Aorta (tissue), 5 donors: Measurements from ENCODE around the gene HAX1. TPM values are rescaled to one million over a fixed set of nuclear protein-coding genes. Genes with fewer than 3 reads are reported as not detected.
"Not testable (repeated sequence)": the region's sequence is repeated elsewhere in the genome, so short reads cannot be mapped to it uniquely, and the experiment has no call there.

ENCODE experiments used
- ATAC-seq: fragments of 200-7000 bp; cut with Tn5 transposase; one replicate; pipeline ENCODE4 v1.9.1; 2022; ENCODE audit warnings: moderate library complexity; ENCODE audit not compliant: low FRiP score
- DNase-seq, 2 donors: peaks; one replicate each; pipeline ENCODE4 v3.0.0-alpha.2; 2020
- H3K27ac ChIP-seq, 2 donors: one replicate each; pipeline ENCODE4 v1.5.1; 2013; ENCODE audit warnings: low read length in 2 of 2, mild to moderate bottlenecking in 2 of 2, moderate library complexity in 2 of 2, control low read depth in 1 of 2, inconsistent platforms in 1 of 2, low read depth in 1 of 2
- H3K27me3 ChIP-seq, 2 donors: one replicate each; pipeline ENCODE4 v1.6.1; 2013; ENCODE audit warnings: control low read depth in 1 of 2, low read length in 1 of 2, mild to moderate bottlenecking in 1 of 2, moderate library complexity in 1 of 2; ENCODE audit not compliant: insufficient read depth in 2 of 2, control insufficient read depth in 1 of 2
- H3K36me3 ChIP-seq, 2 donors: one replicate each; pipeline ENCODE4 v1.6.1; 2013; ENCODE audit warnings: control low read depth in 1 of 2, low read length in 1 of 2, mild to moderate bottlenecking in 1 of 2; ENCODE audit not compliant: insufficient read depth in 2 of 2, control insufficient read depth in 1 of 2
- H3K4me1 ChIP-seq, 2 donors: one replicate each; pipeline ENCODE4 v1.6.1; 2013; ENCODE audit warnings: low read length in 2 of 2, control low read depth in 1 of 2, mild to moderate bottlenecking in 1 of 2, moderate library complexity in 1 of 2; ENCODE audit not compliant: insufficient read depth in 2 of 2, control insufficient read depth in 1 of 2
- H3K4me3 ChIP-seq, 2 donors: one replicate each; pipeline ENCODE4 v1.5.1; 2013; ENCODE audit warnings: low read length in 2 of 2, control low read depth in 1 of 2, mild to moderate bottlenecking in 1 of 2
- H3K9me3 ChIP-seq: one replicate; pipeline ENCODE4 v1.6.1; 2013; ENCODE audit warnings: mild to moderate bottlenecking, low read length; ENCODE audit not compliant: control insufficient read depth
- WGBS, 2 donors: extraction: QIAGEN DNeasy Blood & Tissue Kit; methylation state at CpG; one replicate each; pipeline ENCODE4 v1.1.7; 2013; 5-methylcytosine and 5-hydroxymethylcytosine counted together
- intact Hi-C, 2 donors: fragments of 100-400 bp; cut with DNase I; formaldehyde crosslinking; loops; one replicate each; pipeline versions ENCODE4 v1.14.2 to v1.15.0; 2022
- polyA plus RNA-seq, 2 donors: library from polyadenylated mRNA; stranded (reverse); fragments of 200-250 nt; gene quantifications; one replicate each; pipeline ENCODE4 v1.2.3, GENCODE V29; 2013
- total RNA-seq, 2 donors: library from RNA; stranded (reverse); fragmentation: NEBNext Ultra II Directional; extraction: Animal tissue kit (Norgen Biotek cat#: 25700); gene quantifications; one replicate each; pipeline ENCODE4 v1.2.1, GENCODE V29; 2021
- donor health status: healthy with polysubstance abuse.
- donor health status: Bipolar disorder and iron deficiency.
- donor health status: DM: no; HTN: no; CAD: no.
- donor health status: DM: no; HTN: no; CAD: no.
- donor health status: DM: yes; HTN: yes; CAD: no.

HAX1 gene
- total and polyA plus RNA-seq, 4 donors: 52.2 to 98.6 (median 63.9) TPM

DNA sequence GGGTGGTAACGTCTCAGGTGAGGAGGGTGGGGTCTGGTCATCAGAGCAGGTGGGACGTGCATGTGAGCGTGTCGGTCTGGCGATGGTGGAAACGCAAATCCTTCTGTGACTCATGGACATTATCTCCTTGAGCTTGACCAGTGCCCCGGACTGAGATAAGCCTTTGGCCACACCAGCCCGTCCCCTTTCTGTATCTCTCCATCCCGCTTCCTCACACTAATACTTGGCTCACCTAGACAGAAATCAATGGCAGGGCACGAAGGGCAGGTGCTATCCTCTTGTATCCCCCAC is 40.6 kb downstream of the HAX1 start:
- H3K9me3 ChIP-seq: no peaks in the 10 kb centered on the region
- H3K4me1 ChIP-seq: no peaks in the 10 kb centered on the region
- DNase-seq (no peak), ATAC-seq (no peak)
- H3K4me3 ChIP-seq: no peak overlapping the region
- WGBS, 2 donors: 83 to 85% methylated on average over 10 of the region's 10 CpGs
- H3K27ac ChIP-seq: no peak overlapping the region
- H3K36me3 ChIP-seq: no peaks in the 10 kb centered on the region
- intact Hi-C loops: no loop called here
- no peaks in the 10 kb centered on the region for H3K27me3 ChIP-seq

DNA sequence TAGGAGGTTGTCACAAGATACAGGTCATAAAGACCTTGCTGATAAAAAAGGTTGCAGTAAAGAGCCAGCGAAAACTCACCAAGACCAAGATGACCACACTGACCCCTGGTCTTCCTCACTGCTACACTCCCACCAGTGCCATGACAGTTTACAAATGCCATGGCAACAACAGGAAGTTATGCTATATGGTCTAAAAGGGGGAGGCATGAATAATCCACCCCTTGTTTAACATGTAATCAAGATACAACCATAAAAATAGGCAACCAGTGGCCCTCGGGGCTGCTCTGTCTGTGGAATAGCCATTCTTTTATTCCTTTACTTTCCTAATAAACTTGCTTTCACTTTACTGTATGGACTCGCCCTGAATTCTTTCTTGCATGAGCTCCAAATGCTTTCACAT is 41.8 kb downstream of the HAX1 start:
- 79 to 86% methylated on average over 3 of the region's 3 CpGs for WGBS, 2 donors
- intact Hi-C loops: not testable (repeated sequence)

DNA sequence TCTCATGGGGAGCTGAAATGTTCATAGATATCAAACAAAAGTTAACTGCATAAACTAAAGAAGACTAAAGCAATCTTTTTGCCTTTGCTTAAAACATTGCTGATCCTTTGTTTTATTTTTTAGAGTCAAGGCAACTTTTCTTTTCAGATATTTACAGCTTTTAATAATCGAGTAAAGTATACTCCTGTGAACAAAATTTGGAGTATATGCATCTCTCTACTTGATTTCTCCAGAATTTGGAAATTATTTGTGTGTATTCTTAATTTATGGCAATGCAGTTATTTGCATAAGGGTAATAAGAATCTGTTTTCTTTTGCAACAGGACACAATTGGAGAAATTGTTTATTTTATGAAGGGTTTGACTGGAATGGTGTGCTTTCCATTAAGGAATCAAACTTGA is 44.3 kb downstream of the HAX1 start:
- H3K27me3 ChIP-seq: no peaks in the 10 kb centered on the region
- no peak overlapping the region for H3K4me3 ChIP-seq
- H3K4me1 ChIP-seq: no peaks in the 10 kb centered on the region
- DNase-seq (no peak), ATAC-seq (no peak)
- 85 to 93% methylated on average over 1 of the region's 1 CpG for WGBS, 2 donors
- intact Hi-C loops: no loop called here
- no peak overlapping the region for H3K27ac ChIP-seq
- no peaks in the 10 kb centered on the region for H3K9me3 ChIP-seq
- H3K36me3 ChIP-seq: no peaks in the 10 kb centered on the region

More for the DNA sequence above, 41.8 kb downstream of the HAX1 start:
- not testable (repeated sequence) for H3K4me3 ChIP-seq, H3K27me3 ChIP-seq, H3K27ac ChIP-seq, H3K4me1 ChIP-seq, H3K36me3 ChIP-seq, H3K9me3 ChIP-seq, ATAC-seq, DNase-seq

DNA sequence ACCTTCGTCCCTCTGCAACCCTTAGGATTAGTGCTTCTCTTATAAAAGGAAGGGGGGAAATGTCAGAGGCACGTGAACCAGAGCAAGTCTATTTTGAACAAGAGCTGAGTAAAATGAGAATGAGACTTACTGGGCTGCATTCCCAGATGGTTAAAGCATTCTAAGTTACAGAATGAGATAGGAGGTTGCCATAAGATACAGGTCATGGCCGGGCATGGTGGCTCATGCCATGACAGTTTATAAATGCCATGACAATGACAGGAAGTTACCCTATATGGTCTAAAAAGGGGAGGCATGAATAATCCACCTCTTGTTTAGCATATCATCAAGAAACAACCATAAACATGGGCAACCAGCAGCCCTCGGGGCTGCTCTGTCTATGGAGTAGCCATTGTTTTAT is 46.0 kb downstream of the HAX1 start:
- Histone ChIP-seq H3K4me3 (no peak overlapping the region), H3K27me3 (no peaks in the 10 kb centered on the region), H3K27ac (no peak overlapping the region), H3K9me3 (no peaks in the 10 kb centered on the region), H3K4me1 (no peaks in the 10 kb centered on the region), H3K36me3 (no peaks in the 10 kb centered on the region)
- WGBS, 2 donors: 31 to 33% methylated on average over 4 of the region's 4 CpGs
- DNase-seq (no peak), ATAC-seq (no peak)
- intact Hi-C loops: no loop called here

DNA sequence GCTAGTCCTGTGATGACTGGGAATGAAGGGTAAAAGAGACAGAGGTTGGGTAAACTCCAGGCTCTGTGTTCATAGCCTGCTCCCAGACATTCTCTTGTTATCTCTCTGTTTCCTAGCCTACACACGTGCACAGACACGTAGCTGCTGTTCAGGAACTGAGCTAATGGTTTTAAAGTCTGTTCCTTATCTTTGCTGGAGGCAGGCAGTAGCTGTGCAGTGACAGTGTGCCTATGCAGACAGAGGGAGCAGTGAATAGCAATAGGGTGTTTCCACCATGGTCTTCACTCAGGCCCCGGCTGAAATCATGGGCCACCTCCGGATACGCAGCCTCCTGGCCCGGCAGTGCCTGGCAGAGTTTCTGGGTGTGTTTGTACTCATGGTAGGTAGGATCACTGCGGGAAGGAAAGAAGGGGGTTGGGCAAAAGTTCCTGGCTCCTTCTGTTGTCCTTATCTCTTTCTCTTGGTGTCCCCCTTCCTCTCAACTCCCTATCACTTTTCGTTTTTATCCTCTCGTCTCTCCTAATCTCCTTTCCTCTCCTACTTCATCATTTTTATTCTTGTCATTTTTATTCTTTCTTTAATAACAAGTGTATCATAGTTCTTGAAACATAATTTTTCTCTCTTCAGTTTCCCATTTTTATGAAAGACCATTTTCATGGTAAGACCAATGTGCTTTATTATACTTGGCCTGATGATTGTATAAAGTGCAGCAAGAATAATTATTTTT is 48.6 kb downstream of the HAX1 start, which contains the start of gene AQP10:
TSS of gene AQP10 (plus strand) at position 212 of the 727 bp plus-strand sequence. CDS start at position 275, 63 bp downstream.
- Histone ChIP-seq H3K36me3 (no peaks in the 10 kb centered on the region), H3K4me1 (no peaks in the 10 kb centered on the region), H3K27ac (no peak within 1 kb of the TSS), H3K9me3 (no peaks in the 10 kb centered on the region), H3K27me3 (no peaks in the 10 kb centered on the region), H3K4me3 (no peak within 1 kb of the TSS)
- WGBS, 2 donors: 29 to 39% methylated on average over 8 to 9 of the region's 9 CpGs
- DNase-seq (no peak), ATAC-seq (no peak)
- intact Hi-C loops: loop anchor here in 1 of 2 donors (5.0 kb wide), 1 partner anchor 44 kb away; no protein-coding TSS in a partner anchor

DNA sequence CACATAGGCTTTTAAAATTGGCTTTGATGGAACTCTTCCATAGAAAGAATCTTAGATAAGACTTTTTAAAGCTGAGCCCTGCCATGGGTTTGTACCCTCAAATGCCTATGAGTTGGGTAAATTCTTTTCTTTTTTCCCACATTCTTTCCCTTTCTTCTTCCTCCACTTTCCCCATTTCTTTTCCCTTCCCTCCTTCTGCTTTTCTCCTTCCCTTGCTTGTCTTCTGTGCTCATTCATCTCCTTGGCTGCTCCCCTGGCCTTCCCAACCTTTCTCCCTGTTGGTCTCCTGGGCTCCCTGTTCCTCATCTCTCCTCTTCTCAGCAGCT is 49.1 kb downstream of the HAX1 start:
- intact Hi-C loops: loop anchor here in 1 of 2 donors (5.0 kb wide), 1 partner anchor 44 kb away; no protein-coding TSS in a partner anchor

DNA sequence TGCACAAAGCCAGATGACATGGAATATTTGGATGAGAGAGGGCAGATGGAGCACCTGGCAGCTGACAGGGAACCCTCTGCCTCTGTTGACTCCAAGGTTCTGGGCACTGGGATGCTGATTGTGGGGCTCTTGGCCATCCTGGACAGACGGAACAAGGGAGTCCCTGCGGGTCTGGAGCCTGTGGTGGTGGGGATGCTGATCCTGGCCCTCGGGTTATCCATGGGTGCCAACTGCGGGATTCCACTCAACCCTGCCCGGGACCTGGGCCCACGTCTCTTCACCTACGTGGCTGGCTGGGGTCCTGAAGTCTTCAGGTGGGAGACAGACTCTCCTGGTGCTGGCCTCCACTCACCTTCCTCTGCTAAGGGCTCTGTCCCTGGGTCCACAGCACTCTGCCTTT is 51.1 kb downstream of the HAX1 start:
- Histone ChIP-seq H3K4me3 (no peak overlapping the region), H3K27ac (no peak overlapping the region), H3K36me3 (no peaks in the 10 kb centered on the region), H3K9me3 (no peaks in the 10 kb centered on the region), H3K27me3 (no peaks in the 10 kb centered on the region), H3K4me1 (peaks cover 0 to 7% of the 10 kb centered on the region in 2 donors)
- intact Hi-C loops: loop anchor here in 1 of 2 donors (5.0 kb wide), 1 partner anchor 46 kb away; no protein-coding TSS in a partner anchor
- 87 to 90% methylated on average over 7 of the region's 7 CpGs for WGBS, 2 donors
- peak in 1 of 2 donors; percentile 69 for DNase-seq
- no peak for ATAC-seq

More for the DNA sequence above, 49.1 kb downstream of the HAX1 start:
- DNase-seq, H3K36me3 ChIP-seq, H3K27ac ChIP-seq, H3K9me3 ChIP-seq, H3K4me3 ChIP-seq, H3K27me3 ChIP-seq, ATAC-seq, H3K4me1 ChIP-seq: not testable (repeated sequence)

DNA sequence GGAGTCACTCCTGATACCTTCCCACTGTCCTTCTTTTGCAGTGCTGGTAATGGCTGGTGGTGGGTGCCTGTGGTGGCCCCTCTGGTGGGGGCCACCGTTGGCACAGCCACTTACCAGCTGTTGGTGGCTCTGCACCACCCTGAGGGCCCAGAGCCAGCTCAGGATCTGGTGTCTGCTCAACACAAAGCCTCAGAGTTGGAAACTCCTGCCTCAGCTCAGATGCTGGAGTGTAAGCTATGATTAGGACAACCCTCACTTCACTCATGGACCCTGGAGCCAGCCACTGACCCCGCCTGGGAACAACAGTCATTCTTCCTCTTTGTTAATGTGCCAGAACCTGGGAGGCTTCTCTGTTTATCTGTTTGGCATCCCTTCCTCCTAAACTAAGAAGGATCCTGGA is 51.8 kb downstream of the HAX1 start:
- no peak for ATAC-seq
- intact Hi-C loops: loop anchor here in 1 of 2 donors (2.0 to 5.0 kb wide), 2 partner anchors 47 to 141 kb away; no protein-coding TSS in a partner anchor
- no peak overlapping the region for H3K4me3 ChIP-seq
- peaks cover 0 to 7% of the 10 kb centered on the region in 2 donors for H3K4me1 ChIP-seq
- no peaks in the 10 kb centered on the region for H3K27me3 ChIP-seq
- no peak for DNase-seq
- no peaks in the 10 kb centered on the region for H3K36me3 ChIP-seq
- H3K27ac ChIP-seq: no peak overlapping the region
- no peaks in the 10 kb centered on the region for H3K9me3 ChIP-seq
- WGBS, 2 donors: 50 to 55% methylated on average over 2 of the region's 2 CpGs
